IPS-15b (cell line): ENCODE measurements around the gene TRMT61A.

Experiments
- H3K27me3 ChIP-seq: one replicate; pipeline ENCODE4 v1.6.1; 2013; ENCODE audit warnings: low read length; ENCODE audit not compliant: control insufficient read depth, insufficient read depth
- H3K36me3 ChIP-seq: one replicate; pipeline ENCODE4 v1.6.1; 2013; ENCODE audit warnings: low read length; ENCODE audit not compliant: control insufficient read depth, insufficient read depth
- H3K4me1 ChIP-seq: one replicate; pipeline ENCODE4 v1.6.1; 2013; ENCODE audit warnings: mild to moderate bottlenecking, low read length; ENCODE audit not compliant: control insufficient read depth, insufficient read depth
- H3K4me3 ChIP-seq: one replicate; pipeline ENCODE4 v1.5.1; 2013; ENCODE audit warnings: low read depth, low read length
- H3K9ac ChIP-seq: one replicate; pipeline ENCODE4 v1.6.1; 2013; ENCODE audit warnings: low read depth, mild to moderate bottlenecking, low read length
- H3K9me3 ChIP-seq: one replicate; pipeline ENCODE4 v1.6.1; 2013; ENCODE audit warnings: mild to moderate bottlenecking, low read length; ENCODE audit not compliant: control insufficient read depth, insufficient read depth

Gene TRMT61A

GRCh38 chr14:103549361-103550311 is 20.6 kb downstream of the TRMT61A start:
- no peaks in the 10 kb centered on the region for H3K36me3 ChIP-seq
- H3K4me1 ChIP-seq, result peaks cover under 1% of the 10 kb centered on the region
- no peaks in the 10 kb centered on the region for H3K9me3 ChIP-seq
- H3K27me3 ChIP-seq, result no peaks in the 10 kb centered on the region
- no peak overlapping the region for H3K9ac ChIP-seq
- H3K4me3 ChIP-seq, result no peak overlapping the region

- Histone ChIP-seq H3K9me3 (no peaks in the 10 kb centered on the region), H3K27me3 (no peaks in the 10 kb centered on the region), H3K36me3 (no peaks in the 10 kb centered on the region), H3K4me3 (no peak overlapping the region), H3K4me1 (no peaks in the 10 kb centered on the region), H3K9ac (no peak overlapping the region)
Observed at GRCh38 chr14:103550451-103551337, 21.7 kb downstream of the TRMT61A start.

- Histone ChIP-seq H3K9ac (no peak overlapping the region), H3K9me3 (no peaks in the 10 kb centered on the region), H3K36me3 (no peaks in the 10 kb centered on the region), H3K4me3 (no peak overlapping the region), H3K4me1 (no peaks in the 10 kb centered on the region), H3K27me3 (no peaks in the 10 kb centered on the region)
Observed at GRCh38 chr14:103551338-103551762, 22.4 kb downstream of the TRMT61A start.

GRCh38 chr14:103552011-103552845 is 23.2 kb downstream of the TRMT61A start:
- Histone ChIP-seq H3K9me3 (no peaks in the 10 kb centered on the region), H3K27me3 (no peaks in the 10 kb centered on the region), H3K4me3 (no peak overlapping the region), H3K4me1 (no peaks in the 10 kb centered on the region), H3K9ac (no peak overlapping the region), H3K36me3 (no peaks in the 10 kb centered on the region)

- no peak overlapping the region for H3K9ac ChIP-seq
- H3K9me3 ChIP-seq, result no peaks in the 10 kb centered on the region
- no peaks in the 10 kb centered on the region for H3K36me3 ChIP-seq
- no peaks in the 10 kb centered on the region for H3K4me1 ChIP-seq
- no peaks in the 10 kb centered on the region for H3K27me3 ChIP-seq
- H3K4me3 ChIP-seq, result no peak overlapping the region
Observed at GRCh38 chr14:103552846-103553210, 23.8 kb downstream of the TRMT61A start.

GRCh38 chr14:103555559-103556337 is 26.8 kb downstream of the TRMT61A start:
- Histone ChIP-seq H3K4me1 (no peaks in the 10 kb centered on the region), H3K9me3 (no peaks in the 10 kb centered on the region), H3K36me3 (peaks cover 6% of the 10 kb centered on the region), H3K27me3 (no peaks in the 10 kb centered on the region), H3K9ac (no peak overlapping the region), H3K4me3 (no peak overlapping the region)

- Histone ChIP-seq H3K9ac (no peak overlapping the region), H3K4me1 (no peaks in the 10 kb centered on the region), H3K4me3 (no peak overlapping the region), H3K27me3 (no peaks in the 10 kb centered on the region), H3K9me3 (no peaks in the 10 kb centered on the region), H3K36me3 (peaks cover 6% of the 10 kb centered on the region)
Observed at GRCh38 chr14:103556946-103557758, 28.2 kb downstream of the TRMT61A start.

GRCh38 chr14:103558071-103558882 is 29.3 kb downstream of the TRMT61A start:
- Histone ChIP-seq H3K9ac (no peak overlapping the region), H3K4me3 (no peak overlapping the region), H3K27me3 (no peaks in the 10 kb centered on the region)

GRCh38 chr14:103559766-103560165 is 30.8 kb downstream of the TRMT61A start:
- H3K36me3 ChIP-seq, result peaks cover 6% of the 10 kb centered on the region
- no peak overlapping the region for H3K4me3 ChIP-seq
- no peaks in the 10 kb centered on the region for H3K9me3 ChIP-seq
- H3K9ac ChIP-seq, result no peak overlapping the region
- no peaks in the 10 kb centered on the region for H3K4me1 ChIP-seq
- no peaks in the 10 kb centered on the region for H3K27me3 ChIP-seq

More at GRCh38 chr14:103558071-103558882, 29.3 kb downstream of the TRMT61A start:
- H3K4me1 ChIP-seq, result no peaks in the 10 kb centered on the region
- no peaks in the 10 kb centered on the region for H3K9me3 ChIP-seq
- peaks cover 6% of the 10 kb centered on the region for H3K36me3 ChIP-seq
